HG02973 (cell line): ENCODE measurements around the gene MRPL44.

ENCODE experiments used
- ATAC-seq: cut with Tn5 transposase; IDR thresholded peaks from one replicate; pipeline ENCODE4 v1.9.1; 2021; ENCODE audit warnings: moderate library complexity; ENCODE audit not compliant: unreplicated experiment

MRPL44 gene

DNA sequence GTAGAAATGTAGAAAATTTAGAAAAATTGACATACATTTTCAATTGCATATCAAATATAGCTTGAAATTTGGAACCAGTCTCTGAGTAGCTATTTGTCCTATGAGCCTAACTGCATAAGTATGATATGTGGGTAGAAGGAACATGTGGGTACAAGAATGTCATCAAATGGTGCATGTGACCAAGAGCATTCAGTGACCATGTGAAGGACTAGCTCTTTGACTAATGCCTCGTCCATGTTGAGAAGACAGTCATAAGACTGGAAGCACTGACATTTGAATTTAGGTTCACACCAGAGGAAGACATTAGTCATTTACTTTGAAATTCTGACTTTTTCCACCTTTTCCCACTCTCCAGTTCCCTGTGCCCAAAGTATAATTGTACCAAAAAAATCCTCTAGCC, 12.6 kb downstream of the MRPL44 start:
- ATAC-seq: peak; percentile 9

GRCh38 chr2:223970343-223971128, 13.3 kb downstream of the MRPL44 start:
- peak; percentile 65 for ATAC-seq

DNA sequence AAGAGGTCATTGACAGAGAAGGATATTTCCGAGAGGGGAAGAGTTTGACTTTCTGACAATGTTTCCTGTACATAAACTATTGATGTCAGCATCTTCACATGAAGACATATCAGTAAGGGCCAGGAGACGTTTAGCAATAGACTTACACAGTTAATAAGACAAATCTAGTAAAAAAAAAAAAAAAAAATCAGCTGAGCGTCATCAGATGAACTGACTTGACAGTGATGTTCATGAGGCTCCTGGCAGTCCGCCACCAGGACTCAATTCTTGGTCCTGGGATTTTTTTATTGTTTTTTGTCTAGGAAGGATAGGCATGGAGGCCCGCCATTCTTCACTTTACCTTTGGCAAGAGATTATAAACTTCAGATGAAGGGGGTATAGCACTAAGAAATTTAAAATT, 14.5 kb downstream of the MRPL44 start:
- ATAC-seq: no peak

- ATAC-seq: no peak
Observed at GRCh38 chr2:223972656-223973102, 15.4 kb downstream of the MRPL44 start.

GRCh38 chr2:223973606-223974005, 16.3 kb downstream of the MRPL44 start:
- ATAC-seq: no peak

DNA sequence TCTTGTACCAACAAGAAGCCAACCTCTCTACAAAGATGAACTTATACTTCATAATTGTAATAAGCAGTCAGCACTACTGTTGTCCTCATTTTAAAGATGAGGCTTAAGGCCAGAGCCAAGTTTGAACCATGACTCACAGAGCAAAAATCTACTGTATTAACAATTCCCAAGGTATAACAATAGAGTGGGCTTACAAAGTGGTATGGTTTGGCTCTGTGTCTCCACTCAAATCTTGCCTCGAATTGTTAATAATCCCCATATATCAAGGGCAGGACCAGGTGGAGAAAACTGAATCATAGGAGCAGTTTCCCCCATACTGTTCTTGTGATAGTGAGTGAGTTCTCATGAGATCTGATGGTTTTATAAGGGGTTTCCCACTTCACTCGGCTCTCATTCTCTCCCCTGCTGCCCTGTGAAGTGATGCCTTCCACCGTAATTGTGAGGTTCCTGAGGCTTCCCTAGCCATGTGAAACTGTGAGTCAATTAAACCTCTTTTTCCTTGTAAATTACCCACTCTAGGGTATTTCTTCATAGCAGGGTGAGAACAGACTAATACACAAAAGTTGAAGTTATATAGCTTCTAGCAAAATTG, 19.5 kb downstream of the MRPL44 start:
- ATAC-seq: no peak

- ATAC-seq: no peak
Observed at GRCh38 chr2:223978451-223978850, 21.2 kb downstream of the MRPL44 start.

DNA sequence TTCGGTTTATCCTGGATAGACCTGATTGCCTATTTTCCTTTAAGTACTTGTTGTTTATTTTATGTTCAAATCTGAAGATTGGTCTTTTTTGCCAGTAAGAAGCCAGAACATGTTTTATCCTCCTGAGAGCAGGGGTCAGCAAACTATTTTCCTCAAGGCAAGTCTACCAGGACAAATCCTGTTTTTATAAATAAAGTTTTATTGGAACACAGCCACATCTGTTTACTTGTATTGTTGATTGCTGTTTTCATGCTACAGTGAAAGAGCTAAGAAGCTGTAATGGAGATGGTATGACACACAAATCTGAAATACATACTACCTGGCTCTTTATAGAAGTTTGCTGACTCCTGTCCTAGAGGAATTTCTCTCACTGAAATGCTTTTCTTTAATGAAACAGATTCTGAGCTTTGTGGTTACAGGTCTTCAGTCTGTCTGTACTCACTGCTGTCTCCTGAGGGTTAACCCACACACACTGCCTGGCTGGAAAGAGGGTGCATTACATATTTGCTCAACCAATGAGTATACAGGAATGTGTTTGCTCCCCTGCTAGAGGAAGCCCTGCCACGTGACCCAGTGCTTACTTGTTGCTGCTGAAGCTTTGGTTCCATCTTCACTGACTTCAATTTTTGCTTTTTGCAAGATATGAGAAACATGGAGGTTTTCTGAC, 22.6 kb downstream of the MRPL44 start:
- ATAC-seq: no peak

GRCh38 chr2:223980397-223980735, 23.1 kb downstream of the MRPL44 start:
- ATAC-seq: no peak

GRCh38 chr2:223980803-223981202, 23.5 kb downstream of the MRPL44 start:
- no peak for ATAC-seq

DNA sequence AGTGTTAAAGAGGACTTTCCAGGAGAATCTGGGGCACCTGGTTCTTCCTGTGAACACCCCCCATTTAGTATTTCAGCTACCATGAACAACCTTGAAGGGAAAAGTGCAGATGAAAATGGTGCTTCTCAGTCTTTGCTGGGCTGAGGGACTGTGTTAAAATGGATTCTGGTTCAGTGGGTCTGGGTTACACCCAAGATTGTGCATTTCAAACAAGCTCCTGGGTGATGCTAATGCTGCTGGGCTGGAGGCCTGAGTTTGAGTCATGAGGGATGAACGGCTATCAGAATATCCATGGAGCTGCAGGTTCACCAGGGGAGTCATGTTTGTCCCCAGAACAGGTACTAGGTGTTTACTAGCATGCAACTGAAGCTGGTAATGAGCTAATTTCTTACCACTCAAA, 24.0 kb downstream of the MRPL44 start:
- ATAC-seq: no peak

GRCh38 chr2:223989206-223989855, 32.1 kb downstream of the MRPL44 start:
- ATAC-seq: no peak

- no peak for ATAC-seq
Observed at GRCh38 chr2:223989856-223990232, 32.6 kb downstream of the MRPL44 start.

DNA sequence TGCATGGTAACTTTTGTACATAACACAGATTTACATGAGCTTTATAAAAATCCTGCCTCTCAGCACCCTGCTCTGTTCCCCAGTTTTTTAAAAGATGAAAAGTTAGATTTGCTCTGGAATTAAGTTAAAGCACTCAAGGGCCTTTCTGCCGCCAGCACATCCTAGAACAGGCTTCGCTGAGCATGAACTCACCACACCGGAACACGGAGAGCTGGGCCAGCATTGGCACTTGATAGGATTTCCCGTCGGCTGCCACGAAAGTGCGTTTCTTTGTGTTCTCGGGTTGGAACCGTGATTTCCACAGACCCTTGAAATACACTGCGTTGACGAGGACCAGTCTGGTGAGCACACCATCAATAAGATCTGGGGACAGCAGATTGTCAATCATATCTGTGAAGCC, 34.3 kb downstream of the MRPL44 start:
- no peak for ATAC-seq

- peak; percentile 84 for ATAC-seq
Observed at GRCh38 chr2:223993634-223994232, 36.5 kb downstream of the MRPL44 start.

- ATAC-seq: no peak
Observed at GRCh38 chr2:223994562-223995162, 37.4 kb downstream of the MRPL44 start.

DNA sequence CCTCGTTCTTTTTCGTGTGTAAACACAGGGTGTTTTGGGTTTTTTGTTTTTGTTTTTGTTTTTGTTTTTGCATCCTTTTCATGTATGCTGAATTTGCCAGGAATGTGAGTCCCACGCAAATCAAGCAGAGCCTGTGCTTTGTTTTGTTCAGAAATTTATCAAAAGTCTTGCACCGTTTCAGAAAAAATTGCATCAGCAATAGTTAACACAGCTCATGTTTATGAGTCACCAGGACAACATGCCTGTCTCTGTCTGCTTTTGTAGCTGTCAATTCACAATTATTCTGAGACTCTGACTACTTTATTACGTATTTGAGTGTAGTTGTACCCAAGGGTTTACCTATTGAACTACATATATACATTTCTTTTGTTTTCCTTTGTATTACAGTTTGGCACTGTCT, 38.3 kb downstream of the MRPL44 start:
- no peak for ATAC-seq

- no peak for ATAC-seq
Observed at GRCh38 chr2:223996391-223996790, 39.1 kb downstream of the MRPL44 start.

DNA sequence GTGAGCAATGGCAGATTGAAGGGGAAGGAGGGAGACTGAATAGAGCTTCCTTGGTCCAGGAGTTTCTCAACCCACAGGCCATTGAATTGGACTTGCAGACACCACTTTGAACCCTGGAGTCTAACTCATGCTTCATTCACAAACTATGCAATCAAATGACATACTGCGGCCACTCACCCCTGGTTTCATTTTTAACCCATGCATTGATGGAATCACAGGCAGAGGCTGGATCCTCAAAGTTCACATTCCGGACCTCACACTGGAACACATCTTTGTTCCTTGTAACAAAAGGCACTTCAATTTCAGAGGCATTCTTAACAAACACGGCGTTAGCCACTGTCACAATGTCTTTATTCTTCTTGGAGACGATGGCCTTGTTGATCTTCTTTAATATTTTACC, 40.7 kb downstream of the MRPL44 start:
- ATAC-seq: no peak

DNA sequence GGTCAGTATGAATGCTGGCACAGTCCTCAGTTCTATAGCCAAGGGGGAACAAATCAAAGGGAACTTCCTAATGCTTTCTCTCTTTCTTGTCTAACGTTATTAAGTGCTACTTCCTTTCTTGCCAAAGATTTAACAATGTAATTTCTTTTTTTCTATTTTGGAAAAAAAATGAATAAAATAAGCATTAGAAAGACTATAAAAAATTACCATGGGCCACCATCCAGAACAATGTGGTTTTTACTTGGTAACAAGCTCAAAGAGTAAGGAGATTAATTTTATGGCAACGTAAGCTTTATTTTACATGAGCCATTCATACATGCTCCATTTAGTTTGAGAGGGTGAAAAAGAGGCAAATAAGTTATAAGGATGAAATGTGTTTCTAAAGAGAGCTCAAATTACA, 41.7 kb downstream of the MRPL44 start:
- no peak for ATAC-seq

DNA sequence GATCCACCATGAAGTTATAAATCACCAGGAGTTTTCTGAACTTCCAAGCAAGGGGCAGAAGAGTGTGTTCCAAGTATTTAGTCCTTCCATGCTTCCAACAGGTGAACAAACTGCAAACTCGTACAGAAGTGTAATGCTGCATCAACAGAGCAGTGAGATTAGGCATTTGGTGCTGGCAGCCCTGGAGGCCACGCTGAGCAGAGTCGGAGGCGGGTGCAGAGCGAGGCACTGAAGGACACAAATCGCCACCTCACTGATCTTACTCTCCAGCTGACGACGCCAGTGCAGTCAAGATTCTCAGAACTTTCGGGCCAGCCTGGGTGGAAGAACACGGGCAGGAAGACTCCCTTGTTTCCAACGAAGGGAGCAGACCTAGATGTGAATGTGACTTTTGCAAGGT, 42.6 kb downstream of the MRPL44 start:
- no peak for ATAC-seq
